OCI-LY3 (cell line): ENCODE results near the gene MAPK14.

Experiments used
- EZH2phosphoT487 ChIP-seq: fragments of 200-600 bp; shearing (Covaris generic); IDR thresholded peaks from 2 replicates; pipeline ENCODE4 v1.6.1; 2018; ENCODE audit warnings: antibody characterized with exemption, mixed run types, low read depth
- TF ChIP-seq, protein P1 (sequence below): fragments of 200-600, 300-600 bp; sonication (generic); IDR thresholded peaks from 2 replicates; pipeline ENCODE4 v1.5.1; 2014; ENCODE audit warnings: antibody characterized with exemption, low read length, low read depth

DNA sequence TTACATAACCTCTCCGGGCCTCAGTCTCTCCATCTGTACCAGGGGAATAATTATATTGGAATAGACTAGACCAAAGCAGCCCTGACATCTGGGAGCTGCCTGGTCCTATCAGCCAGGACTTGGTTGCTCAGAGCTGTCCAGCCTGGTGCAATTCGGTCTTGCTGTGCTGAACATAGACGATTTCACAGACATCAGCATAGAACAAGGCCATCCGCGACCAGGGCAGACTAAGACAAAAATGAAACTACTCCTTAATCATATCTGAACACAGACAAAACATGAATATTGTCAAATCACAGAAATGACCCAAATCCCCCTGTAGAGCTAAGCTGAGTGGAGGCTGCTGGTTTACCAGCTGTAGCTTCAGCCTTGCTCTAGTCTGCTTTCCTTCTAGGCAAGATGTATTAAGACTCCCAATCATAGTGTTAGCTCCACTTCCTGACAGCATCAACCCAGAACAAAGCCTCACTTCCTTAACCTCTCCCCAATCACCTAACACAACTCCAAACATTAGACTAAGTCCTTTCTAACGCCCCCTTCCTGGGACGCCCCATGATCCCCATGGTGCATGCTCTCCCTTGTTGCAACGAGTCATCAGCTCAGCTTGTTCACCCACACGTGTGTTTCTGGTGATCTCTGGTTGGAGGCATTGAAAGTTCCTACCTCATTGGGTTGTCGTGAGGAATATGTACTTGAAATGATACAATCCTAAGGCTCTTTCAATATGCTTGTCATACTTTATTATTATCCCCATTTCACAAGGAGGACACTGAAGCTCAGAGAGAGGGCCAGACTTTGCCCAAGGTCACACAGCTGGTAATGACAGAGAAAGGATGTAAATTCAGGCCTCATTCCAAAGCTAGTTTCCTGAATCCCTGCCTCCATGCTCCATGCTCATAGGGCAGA lies 99.2 kb downstream of the MAPK14 start:
- TF ChIP-seq, protein P1, sequence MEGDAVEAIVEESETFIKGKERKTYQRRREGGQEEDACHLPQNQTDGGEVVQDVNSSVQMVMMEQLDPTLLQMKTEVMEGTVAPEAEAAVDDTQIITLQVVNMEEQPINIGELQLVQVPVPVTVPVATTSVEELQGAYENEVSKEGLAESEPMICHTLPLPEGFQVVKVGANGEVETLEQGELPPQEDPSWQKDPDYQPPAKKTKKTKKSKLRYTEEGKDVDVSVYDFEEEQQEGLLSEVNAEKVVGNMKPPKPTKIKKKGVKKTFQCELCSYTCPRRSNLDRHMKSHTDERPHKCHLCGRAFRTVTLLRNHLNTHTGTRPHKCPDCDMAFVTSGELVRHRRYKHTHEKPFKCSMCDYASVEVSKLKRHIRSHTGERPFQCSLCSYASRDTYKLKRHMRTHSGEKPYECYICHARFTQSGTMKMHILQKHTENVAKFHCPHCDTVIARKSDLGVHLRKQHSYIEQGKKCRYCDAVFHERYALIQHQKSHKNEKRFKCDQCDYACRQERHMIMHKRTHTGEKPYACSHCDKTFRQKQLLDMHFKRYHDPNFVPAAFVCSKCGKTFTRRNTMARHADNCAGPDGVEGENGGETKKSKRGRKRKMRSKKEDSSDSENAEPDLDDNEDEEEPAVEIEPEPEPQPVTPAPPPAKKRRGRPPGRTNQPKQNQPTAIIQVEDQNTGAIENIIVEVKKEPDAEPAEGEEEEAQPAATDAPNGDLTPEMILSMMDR = no peak
- no peak for TF ChIP-seq EZH2phosphoT487
